ENCODE results near the gene SERBP1. TPM values are rescaled to one million over a fixed set of nuclear protein-coding genes. Genes with fewer than 3 reads are reported as not detected.

SERBP1 gene
- 357 TPM for polyA plus RNA-seq (2012; ENCODE audit: insufficient read length, low read depth)

DNA sequence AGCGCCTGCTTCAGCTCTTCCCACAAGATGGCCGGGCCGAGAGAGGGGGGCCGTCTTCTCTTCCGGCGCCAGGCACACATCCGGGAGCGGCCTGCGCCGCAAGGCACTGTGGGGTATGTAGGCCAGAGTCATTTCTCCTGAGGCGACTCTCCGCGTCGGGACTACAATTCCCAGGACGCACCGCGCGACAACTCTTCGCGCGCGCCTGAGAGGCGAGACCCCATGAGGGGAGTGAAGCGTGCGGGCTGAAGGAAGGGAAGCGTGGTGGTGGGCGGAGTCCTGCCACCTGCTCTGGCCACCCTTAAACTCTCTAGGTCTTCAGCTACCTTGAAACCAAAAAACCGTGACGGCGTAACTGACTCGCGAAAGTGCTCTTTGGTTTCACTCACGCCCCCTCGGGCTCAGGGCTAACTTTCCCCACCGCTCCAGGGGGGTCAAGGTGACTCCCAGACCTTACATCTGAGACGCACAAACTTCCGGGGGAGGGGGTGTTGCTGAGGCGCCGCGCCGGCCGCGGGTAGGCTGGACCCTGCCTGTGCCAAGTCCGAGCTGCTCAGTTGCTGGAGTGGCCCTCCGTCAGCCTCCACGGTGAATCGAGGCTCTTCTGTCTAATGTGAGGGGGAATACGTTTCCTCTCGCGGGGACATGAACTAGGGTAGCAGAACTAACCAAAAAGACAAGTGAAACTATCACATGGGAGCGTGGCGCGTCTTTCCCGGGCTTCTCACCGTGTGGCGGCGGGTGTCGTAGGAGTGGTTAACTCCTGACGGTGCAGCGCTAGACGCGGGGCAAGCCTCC lies at the start of gene SERBP1:
Gene SERBP1, minus strand, starts transcription at position 45 of the 798 bp plus-strand sequence. CDS start 102 bp downstream, outside the sequence.
- TF ChIP-seq, protein P1, sequence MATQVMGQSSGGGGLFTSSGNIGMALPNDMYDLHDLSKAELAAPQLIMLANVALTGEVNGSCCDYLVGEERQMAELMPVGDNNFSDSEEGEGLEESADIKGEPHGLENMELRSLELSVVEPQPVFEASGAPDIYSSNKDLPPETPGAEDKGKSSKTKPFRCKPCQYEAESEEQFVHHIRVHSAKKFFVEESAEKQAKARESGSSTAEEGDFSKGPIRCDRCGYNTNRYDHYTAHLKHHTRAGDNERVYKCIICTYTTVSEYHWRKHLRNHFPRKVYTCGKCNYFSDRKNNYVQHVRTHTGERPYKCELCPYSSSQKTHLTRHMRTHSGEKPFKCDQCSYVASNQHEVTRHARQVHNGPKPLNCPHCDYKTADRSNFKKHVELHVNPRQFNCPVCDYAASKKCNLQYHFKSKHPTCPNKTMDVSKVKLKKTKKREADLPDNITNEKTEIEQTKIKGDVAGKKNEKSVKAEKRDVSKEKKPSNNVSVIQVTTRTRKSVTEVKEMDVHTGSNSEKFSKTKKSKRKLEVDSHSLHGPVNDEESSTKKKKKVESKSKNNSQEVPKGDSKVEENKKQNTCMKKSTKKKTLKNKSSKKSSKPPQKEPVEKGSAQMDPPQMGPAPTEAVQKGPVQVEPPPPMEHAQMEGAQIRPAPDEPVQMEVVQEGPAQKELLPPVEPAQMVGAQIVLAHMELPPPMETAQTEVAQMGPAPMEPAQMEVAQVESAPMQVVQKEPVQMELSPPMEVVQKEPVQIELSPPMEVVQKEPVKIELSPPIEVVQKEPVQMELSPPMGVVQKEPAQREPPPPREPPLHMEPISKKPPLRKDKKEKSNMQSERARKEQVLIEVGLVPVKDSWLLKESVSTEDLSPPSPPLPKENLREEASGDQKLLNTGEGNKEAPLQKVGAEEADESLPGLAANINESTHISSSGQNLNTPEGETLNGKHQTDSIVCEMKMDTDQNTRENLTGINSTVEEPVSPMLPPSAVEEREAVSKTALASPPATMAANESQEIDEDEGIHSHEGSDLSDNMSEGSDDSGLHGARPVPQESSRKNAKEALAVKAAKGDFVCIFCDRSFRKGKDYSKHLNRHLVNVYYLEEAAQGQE (IDR thresholded peaks at IDR 0.05; ENCODE audit: insufficient read depth in 1 of 2, low read depth in 2 of 2, low read length in 2 of 2), result no peak
- TF ChIP-seq FOXP2 (optimal IDR thresholded peaks at IDR 0.05; ENCODE audit: borderline replicate concordance, extremely low read depth, extremely low read length, insufficient read depth), result peak; percentile 62
- peak; percentile 80; the same call in 1 of the 2 replicates for TF ChIP-seq SIN3A (IDR thresholded peaks at IDR 0.05; ENCODE audit: borderline replicate concordance, insufficient read depth, low read length)
- peak; percentile 69; the same call in 1 of the 2 replicates for TF ChIP-seq TAF1 (IDR thresholded peaks at IDR 0.05; ENCODE audit: borderline replicate concordance, insufficient read depth, low read length)
- TF ChIP-seq POLR2AphosphoS5 (IDR thresholded peaks at IDR 0.05; ENCODE audit: low read depth, low read length), result peak; percentile 39; the same call in 1 of the 2 replicates

DNA sequence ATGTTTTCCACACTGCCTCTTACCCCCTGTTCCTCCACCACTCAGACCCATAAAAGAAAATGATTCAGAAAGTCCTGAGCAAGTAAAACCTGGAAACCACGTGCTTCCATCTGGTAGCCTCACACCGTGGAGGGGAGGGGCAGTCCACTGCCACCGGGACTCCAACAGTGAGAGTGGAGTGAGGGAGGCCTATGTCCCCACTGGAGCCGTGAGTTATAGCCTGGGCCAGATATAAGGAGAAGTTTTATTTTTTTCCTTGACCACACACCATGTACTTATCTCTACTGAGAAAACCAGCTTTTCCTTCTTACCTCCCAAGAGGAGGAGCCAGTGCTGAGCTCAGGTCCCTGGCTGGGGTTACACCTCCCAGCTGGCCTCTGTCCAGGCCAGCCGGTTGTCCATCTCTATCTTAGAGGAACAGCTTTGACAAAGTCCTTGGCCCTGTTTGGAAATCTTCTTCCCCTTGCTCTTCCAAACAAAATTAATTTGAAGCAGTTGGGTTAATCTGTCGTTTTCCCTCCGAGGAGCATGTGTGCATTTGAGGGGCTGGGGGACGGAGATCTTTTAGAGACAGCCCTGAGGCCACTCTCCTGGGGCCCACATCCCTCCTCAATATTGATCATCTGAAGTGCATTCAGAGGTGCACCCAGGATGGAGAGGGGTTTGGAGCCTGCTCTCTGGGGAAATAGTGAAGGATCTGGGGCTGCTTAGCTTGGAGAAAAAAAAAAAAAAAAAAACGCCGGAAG lies 49.1 kb upstream of the SERBP1 start:
- TF ChIP-seq POLR2AphosphoS5 (IDR thresholded peaks at IDR 0.05; ENCODE audit: low read depth, low read length) (no peak), FOXP2 (optimal IDR thresholded peaks at IDR 0.05; ENCODE audit: borderline replicate concordance, extremely low read depth, extremely low read length, insufficient read depth) (no peak), TAF1 (IDR thresholded peaks at IDR 0.05; ENCODE audit: borderline replicate concordance, insufficient read depth, low read length) (no peak), SIN3A (IDR thresholded peaks at IDR 0.05; ENCODE audit: borderline replicate concordance, insufficient read depth, low read length) (no peak)
- TF ChIP-seq, protein P1 (IDR thresholded peaks at IDR 0.05; ENCODE audit: insufficient read depth in 1 of 2, low read depth in 2 of 2, low read length in 2 of 2), result no peak

DNA sequence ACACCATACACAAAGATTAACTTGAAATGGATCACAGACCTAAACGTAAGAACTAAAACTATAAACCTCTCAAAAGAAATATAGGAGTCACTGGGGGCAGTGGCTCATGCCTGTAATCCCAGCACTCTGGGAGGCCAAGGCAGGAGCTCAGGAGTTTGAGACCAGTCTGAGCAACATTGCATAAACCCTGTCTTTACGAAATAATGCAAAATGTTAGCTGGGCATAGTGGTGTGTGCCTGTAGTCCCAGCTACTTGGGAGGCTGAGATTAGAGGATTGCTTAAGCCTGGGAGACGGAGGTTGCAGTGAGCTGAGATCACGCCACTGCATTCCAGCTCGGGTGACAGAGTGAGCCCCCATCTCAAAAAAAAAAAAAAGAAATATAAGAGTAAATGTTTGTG lies 46.7 kb upstream of the SERBP1 start:
- TF ChIP-seq, protein P1 (IDR thresholded peaks at IDR 0.05; ENCODE audit: insufficient read depth in 1 of 2, low read depth in 2 of 2, low read length in 2 of 2), result no peak
- no peak for TF ChIP-seq POLR2AphosphoS5 (IDR thresholded peaks at IDR 0.05; ENCODE audit: low read depth, low read length)
- TF ChIP-seq SIN3A (IDR thresholded peaks at IDR 0.05; ENCODE audit: borderline replicate concordance, insufficient read depth, low read length), result no peak
- TF ChIP-seq TAF1 (IDR thresholded peaks at IDR 0.05; ENCODE audit: borderline replicate concordance, insufficient read depth, low read length), result no peak
- TF ChIP-seq FOXP2 (optimal IDR thresholded peaks at IDR 0.05; ENCODE audit: borderline replicate concordance, extremely low read depth, extremely low read length, insufficient read depth), result no peak

DNA sequence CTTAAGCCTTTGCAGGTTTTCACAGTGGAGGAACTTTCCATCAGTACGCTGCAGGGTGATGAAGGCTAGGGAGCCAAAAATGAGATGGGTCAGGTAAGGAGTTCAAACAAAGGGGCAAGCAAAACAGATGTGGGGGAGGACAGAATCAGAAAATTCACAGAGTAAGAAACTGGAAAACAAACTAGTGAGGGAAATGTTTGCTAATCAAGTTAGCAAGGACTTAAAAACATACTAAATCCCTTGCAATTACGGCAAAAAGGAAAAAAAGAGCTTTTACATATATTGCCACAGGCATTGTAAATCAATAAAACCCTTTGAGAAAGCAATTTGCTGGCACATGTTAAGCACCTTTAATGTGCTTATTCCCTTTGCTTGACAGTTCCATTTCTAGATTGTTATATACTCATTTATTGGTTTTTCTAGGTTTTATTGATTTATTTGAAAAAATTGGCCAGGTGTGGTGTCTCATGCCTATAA lies 45.8 kb upstream of the SERBP1 start:
- TF ChIP-seq, protein P1 (IDR thresholded peaks at IDR 0.05; ENCODE audit: insufficient read depth in 1 of 2, low read depth in 2 of 2, low read length in 2 of 2), result no peak
- TF ChIP-seq SIN3A (IDR thresholded peaks at IDR 0.05; ENCODE audit: borderline replicate concordance, insufficient read depth, low read length) (no peak), FOXP2 (optimal IDR thresholded peaks at IDR 0.05; ENCODE audit: borderline replicate concordance, extremely low read depth, extremely low read length, insufficient read depth) (no peak), POLR2AphosphoS5 (IDR thresholded peaks at IDR 0.05; ENCODE audit: low read depth, low read length) (no peak), TAF1 (IDR thresholded peaks at IDR 0.05; ENCODE audit: borderline replicate concordance, insufficient read depth, low read length) (no peak)
